Upper lobe of left lung (tissue), 4 donors: ENCODE data around the gene TBC1D16.

ENCODE experiments used
- EP300 ChIP-seq, 4 donors: sonication (generic); formaldehyde crosslinking; IDR thresholded peaks; one replicate each; pipeline ENCODE4 v1.5.1; 2017; ENCODE audit warnings: antibody characterized with exemption in 4 of 4, control low read depth in 2 of 4
- POLR2A ChIP-seq, 4 donors: fragments of 450-650 bp; IDR thresholded peaks; one replicate each; pipeline ENCODE4 v1.5.1; 2016 to 2017; ENCODE audit warnings: antibody characterized with exemption in 4 of 4, mild to moderate bottlenecking in 2 of 4
- POLR2AphosphoS5 ChIP-seq, 2 donors: sonication (generic); formaldehyde crosslinking; IDR thresholded peaks; one replicate each; pipeline ENCODE4 v1.5.1; 2017; ENCODE audit warnings: antibody characterized with exemption in 2 of 2
- TF ChIP-seq, protein P1 (sequence below), 6 experiments: fragments of 450-650 bp in 4 of 6; fragments of 200-600 bp in 2 of 6; sonication (generic) in 2 of 6; IDR thresholded peaks; one replicate each; pipeline ENCODE4 v1.5.1; 2016 to 2019; ENCODE audit warnings: antibody characterized with exemption in 6 of 6

DNA sequence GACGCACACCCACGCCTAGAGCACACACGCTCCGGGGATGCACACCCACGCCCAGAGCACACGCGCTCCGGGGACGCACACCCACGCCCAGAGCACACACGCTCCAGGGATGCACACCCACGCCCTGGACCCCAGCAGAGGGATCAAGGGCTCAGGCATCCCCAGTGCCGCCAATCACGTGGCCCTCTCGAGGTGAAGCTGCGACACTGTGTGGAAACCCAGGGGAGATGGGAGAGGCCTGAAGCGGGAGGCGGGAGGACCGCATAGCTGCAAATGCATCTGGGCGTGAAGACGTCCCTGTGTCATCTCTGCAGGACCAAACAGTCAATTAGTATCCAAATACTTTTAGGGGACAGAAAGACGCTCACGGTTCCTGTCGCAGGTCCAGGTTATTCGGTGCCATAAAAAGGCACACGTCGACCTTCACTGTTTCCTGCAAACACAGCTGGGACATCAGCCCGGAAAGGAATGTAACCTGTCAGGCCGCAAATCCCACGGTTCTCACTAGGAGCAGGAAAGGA is 56.4 kb downstream of the TBC1D16 start:
- TF ChIP-seq, protein P1, sequence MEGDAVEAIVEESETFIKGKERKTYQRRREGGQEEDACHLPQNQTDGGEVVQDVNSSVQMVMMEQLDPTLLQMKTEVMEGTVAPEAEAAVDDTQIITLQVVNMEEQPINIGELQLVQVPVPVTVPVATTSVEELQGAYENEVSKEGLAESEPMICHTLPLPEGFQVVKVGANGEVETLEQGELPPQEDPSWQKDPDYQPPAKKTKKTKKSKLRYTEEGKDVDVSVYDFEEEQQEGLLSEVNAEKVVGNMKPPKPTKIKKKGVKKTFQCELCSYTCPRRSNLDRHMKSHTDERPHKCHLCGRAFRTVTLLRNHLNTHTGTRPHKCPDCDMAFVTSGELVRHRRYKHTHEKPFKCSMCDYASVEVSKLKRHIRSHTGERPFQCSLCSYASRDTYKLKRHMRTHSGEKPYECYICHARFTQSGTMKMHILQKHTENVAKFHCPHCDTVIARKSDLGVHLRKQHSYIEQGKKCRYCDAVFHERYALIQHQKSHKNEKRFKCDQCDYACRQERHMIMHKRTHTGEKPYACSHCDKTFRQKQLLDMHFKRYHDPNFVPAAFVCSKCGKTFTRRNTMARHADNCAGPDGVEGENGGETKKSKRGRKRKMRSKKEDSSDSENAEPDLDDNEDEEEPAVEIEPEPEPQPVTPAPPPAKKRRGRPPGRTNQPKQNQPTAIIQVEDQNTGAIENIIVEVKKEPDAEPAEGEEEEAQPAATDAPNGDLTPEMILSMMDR (IDR thresholded peaks at IDR 0.05) = no peak
- no peak for TF ChIP-seq POLR2AphosphoS5 (IDR thresholded peaks at IDR 0.05)
- TF ChIP-seq POLR2A (IDR thresholded peaks at IDR 0.05) = no peak
- no peak for TF ChIP-seq EP300 (IDR thresholded peaks at IDR 0.05)
